Lung (tissue), 12 donors: ENCODE data around the gene MYBBP1A. TPM values are rescaled to one million over a fixed set of nuclear protein-coding genes. Genes with fewer than 3 reads are reported as not detected.

Experiments used
- ATAC-seq: fragments of 200-7000 bp; cut with Tn5 transposase; one replicate; pipeline ENCODE4 v1.9.1; 2020; ENCODE audit warnings: moderate number of reproducible peaks; ENCODE audit not compliant: insufficient read depth, low FRiP score
- DNase-seq, 3 donors: peaks; one replicate each; pipeline ENCODE4 v3.0.0-alpha.2; 2013 to 2017
- H3K27ac ChIP-seq, 2 donors: one replicate each; pipeline ENCODE4 v1.5.1; 2013; ENCODE audit warnings: mild to moderate bottlenecking in 2 of 2, moderate library complexity in 2 of 2, control low read depth in 1 of 2, inconsistent platforms in 1 of 2, low read depth in 1 of 2, low read length in 1 of 2
- H3K27me3 ChIP-seq, 3 donors: one replicate each; pipeline ENCODE4 v1.5.1; 2013; ENCODE audit warnings: low read length in 2 of 3; ENCODE audit not compliant: control insufficient read depth in 3 of 3, insufficient read depth in 3 of 3
- H3K36me3 ChIP-seq, 4 donors: one replicate each; pipeline ENCODE4 v1.5.1; 2013; ENCODE audit warnings: low read length in 4 of 4, mild to moderate bottlenecking in 1 of 4, moderate library complexity in 1 of 4; ENCODE audit not compliant: control insufficient read depth in 4 of 4, insufficient read depth in 4 of 4
- H3K4me1 ChIP-seq, 5 donors: one replicate each; pipeline ENCODE4 v1.5.1; 2013; ENCODE audit warnings: low read length in 5 of 5, mild to moderate bottlenecking in 2 of 5, moderate library complexity in 1 of 5; ENCODE audit not compliant: control insufficient read depth in 5 of 5, insufficient read depth in 5 of 5
- H3K4me3 ChIP-seq: one replicate; pipeline ENCODE4 v1.5.1; 2013; ENCODE audit warnings: mild to moderate bottlenecking, control low read depth, moderate library complexity
- H3K9ac ChIP-seq, 2 donors: one replicate each; pipeline ENCODE4 v1.5.1; 2013; ENCODE audit warnings: low read length in 2 of 2, control low read depth in 1 of 2; ENCODE audit not compliant: insufficient read depth in 1 of 2
- H3K9me3 ChIP-seq, 4 donors: one replicate each; pipeline ENCODE4 v1.5.1; 2013; ENCODE audit warnings: low read length in 3 of 4, mild to moderate bottlenecking in 1 of 4, moderate library complexity in 1 of 4; ENCODE audit not compliant: control insufficient read depth in 4 of 4, insufficient read depth in 3 of 4
- WGBS, 2 donors: extraction: QIAGEN DNeasy Blood & Tissue Kit; methylation state at CpG; one replicate each; pipeline ENCODE4 v1.1.7; 2013; 5-methylcytosine and 5-hydroxymethylcytosine counted together
- polyA plus RNA-seq, 2 donors: library from polyadenylated mRNA; stranded (reverse); fragments of 200-250 nt; gene quantifications; one replicate each; pipeline ENCODE4 v1.2.1, GENCODE V29; 2013
- total RNA-seq, 2 donors: library from RNA; depleted of rRNA in 1 of 2; stranded (reverse); fragments of >200 nt in 1 of 2; gene quantifications; one replicate each; pipeline ENCODE4 v1.2.1, GENCODE V29; 2014 to 2021
- TF ChIP-seq, protein P1 (sequence below): IDR thresholded peaks from 2 replicates; pipeline ENCODE4 v1.5.1; 2012; ENCODE audit warnings: mild to moderate bottlenecking; ENCODE audit errors: control extremely low read depth, extremely low read depth
- donor health status: control.
- donor health status: control.
- donor health status: Bipolar disorder and iron deficiency.
- donor health status: healthy.
- donor health status: DM: yes; HTN: yes; CAD: no.

Gene MYBBP1A
- total and polyA plus RNA-seq, 4 donors, result 21.2 to 71.7 (median 34.4) TPM

DNA sequence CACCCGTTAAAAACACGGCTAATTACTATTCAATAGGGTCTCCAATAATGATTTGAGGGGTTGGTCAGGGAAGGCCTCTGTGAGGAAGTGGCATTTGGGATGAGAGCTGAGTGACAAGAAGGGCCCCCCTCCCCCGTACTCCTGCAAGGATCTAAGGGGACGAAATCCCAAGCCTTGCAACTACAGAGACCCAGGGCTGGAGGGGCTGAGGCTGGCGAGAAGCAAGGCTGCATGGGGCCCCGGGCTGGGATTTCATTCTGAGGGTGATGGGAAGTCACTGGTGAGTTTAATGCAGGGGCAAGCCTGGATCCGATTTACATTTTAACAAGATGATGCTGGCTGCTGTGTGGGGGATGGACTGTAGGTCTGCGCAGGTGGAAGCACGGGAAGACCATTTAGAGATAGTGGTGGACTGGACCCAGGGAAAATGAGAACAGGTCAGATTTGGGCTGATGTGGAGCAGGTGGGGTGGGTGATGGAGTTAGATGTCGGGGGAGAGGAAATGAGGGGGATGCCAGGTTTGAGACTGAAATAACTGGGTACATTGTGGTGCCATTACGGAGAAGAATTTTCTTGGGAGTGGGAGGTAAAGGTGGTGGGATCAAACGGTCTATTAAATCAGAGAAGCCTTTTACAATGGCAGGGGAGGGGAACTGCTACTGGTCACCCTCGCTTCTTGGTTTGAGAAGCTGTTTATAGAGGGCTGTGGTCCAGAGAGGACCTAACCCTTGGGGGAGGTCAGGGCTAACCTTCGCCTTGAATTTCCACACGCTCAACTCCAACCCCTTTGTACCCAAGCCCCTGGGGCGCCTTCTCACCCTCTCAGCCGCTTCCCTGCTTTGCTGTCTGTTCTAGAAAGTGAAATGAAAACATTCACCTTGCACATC is 932 bp upstream of the MYBBP1A start:
- peaks cover 0 to 22% (median 11%) of the 10 kb centered on the region in 5 donors for H3K4me1 ChIP-seq
- ATAC-seq (no peak), DNase-seq (no peak)
- H3K9me3 ChIP-seq, result no peaks in the 10 kb centered on the region
- H3K36me3 ChIP-seq, result peaks cover 0 to 23% (median 6%) of the 10 kb centered on the region in 4 donors
- H3K9ac ChIP-seq, result peak overlapping the region in 1 of 2 donors; percentile 86
- WGBS, 2 donors, result 68 to 70% methylated on average over 17 of the region's 17 CpGs
- H3K4me3 ChIP-seq, result peak overlapping the region; percentile 24
- no peaks in the 10 kb centered on the region for H3K27me3 ChIP-seq
- TF ChIP-seq, protein P1, sequence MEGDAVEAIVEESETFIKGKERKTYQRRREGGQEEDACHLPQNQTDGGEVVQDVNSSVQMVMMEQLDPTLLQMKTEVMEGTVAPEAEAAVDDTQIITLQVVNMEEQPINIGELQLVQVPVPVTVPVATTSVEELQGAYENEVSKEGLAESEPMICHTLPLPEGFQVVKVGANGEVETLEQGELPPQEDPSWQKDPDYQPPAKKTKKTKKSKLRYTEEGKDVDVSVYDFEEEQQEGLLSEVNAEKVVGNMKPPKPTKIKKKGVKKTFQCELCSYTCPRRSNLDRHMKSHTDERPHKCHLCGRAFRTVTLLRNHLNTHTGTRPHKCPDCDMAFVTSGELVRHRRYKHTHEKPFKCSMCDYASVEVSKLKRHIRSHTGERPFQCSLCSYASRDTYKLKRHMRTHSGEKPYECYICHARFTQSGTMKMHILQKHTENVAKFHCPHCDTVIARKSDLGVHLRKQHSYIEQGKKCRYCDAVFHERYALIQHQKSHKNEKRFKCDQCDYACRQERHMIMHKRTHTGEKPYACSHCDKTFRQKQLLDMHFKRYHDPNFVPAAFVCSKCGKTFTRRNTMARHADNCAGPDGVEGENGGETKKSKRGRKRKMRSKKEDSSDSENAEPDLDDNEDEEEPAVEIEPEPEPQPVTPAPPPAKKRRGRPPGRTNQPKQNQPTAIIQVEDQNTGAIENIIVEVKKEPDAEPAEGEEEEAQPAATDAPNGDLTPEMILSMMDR, result no peak
- peak overlapping the region; percentile 79 to 84 for H3K27ac ChIP-seq

DNA sequence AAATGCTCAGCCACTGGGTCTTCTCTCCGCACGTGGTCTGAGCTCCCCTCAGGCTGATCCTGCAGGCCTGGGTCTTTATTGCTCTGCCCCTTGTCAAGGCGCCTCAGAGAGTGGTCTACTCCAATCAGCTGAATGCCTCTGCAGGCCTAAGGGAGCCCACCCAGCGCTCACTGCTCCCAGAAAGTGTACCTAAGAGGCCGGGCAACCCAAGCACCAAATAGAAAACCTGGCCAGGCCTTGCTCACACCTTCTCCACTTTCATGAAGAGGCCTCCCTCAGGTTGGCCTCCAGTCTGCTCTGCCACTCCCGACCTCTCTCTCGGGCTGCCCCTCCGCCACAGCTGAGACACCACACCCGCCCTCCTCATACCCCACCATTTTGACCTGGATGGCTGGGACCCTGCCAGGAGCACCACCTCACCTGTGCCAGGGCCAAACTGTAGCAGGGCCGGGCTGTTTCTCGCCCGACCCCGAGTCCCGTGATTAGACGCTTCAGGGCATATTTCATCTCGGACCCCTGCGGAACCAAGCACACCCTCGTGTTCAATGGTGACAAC is 665 bp downstream of the MYBBP1A start:
- ATAC-seq, result no peak
- Histone ChIP-seq H3K4me1 (peaks cover 0 to 19% (median 6%) of the 10 kb centered on the region in 5 donors), H3K36me3 (peaks cover 3 to 38% (median 16%) of the 10 kb centered on the region in 4 donors), H3K4me3 (peak overlapping the region; percentile 89), H3K27me3 (no peaks in the 10 kb centered on the region), H3K9ac (peak overlapping the region in 1 of 2 donors; percentile 19), H3K27ac (no peak overlapping the region), H3K9me3 (no peaks in the 10 kb centered on the region)
- WGBS, 2 donors, result 16 to 17% methylated on average over 18 of the region's 18 CpGs
- TF ChIP-seq, protein P1, result no peak
- DNase-seq, result no peak

DNA sequence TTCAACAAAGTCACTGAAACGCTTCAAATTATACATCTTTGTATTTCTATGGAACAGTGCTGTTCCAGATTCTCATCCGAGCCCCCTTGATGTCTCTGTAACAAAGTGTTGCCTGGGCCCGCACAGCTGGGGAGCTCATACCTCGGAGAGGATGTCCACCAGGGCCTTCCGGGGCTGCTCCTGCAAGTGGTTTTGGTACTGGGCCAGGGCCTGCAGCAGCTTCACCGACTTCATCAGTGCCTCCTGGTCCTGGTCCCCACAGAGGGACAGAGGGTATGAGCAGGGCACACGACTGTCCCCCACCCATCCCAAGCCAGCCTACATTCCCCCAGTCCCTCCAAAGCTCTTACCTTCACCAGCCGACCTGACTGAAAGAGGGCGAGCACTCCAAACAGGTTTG is 1.5 kb downstream of the MYBBP1A start:
- Histone ChIP-seq H3K27me3 (no peaks in the 10 kb centered on the region), H3K4me3 (no peak overlapping the region), H3K36me3 (peaks cover 3 to 45% (median 17%) of the 10 kb centered on the region in 4 donors), H3K4me1 (peaks cover 0 to 19% (median 6%) of the 10 kb centered on the region in 5 donors), H3K27ac (no peak overlapping the region), H3K9ac (no peak overlapping the region), H3K9me3 (no peaks in the 10 kb centered on the region)
- DNase-seq (no peak), ATAC-seq (no peak)
- TF ChIP-seq, protein P1, result no peak
- WGBS, 2 donors, result 82 to 90% methylated on average over 9 of the region's 9 CpGs
